HCT116 (cell line): Measurements from ENCODE around the gene KRT6C. TPM values are rescaled to one million over a fixed set of nuclear protein-coding genes. Genes with fewer than 3 reads are reported as not detected.

Source experiments
- ATAC-seq: fragments of 200-7000 bp; cut with Tn5 transposase; 2 replicates; pipeline ENCODE4 v1.9.1; 2020; ENCODE audit warnings: mild to moderate bottlenecking, moderate library complexity
- BruUV-seq: library from RNA; stranded (reverse); fragments of 400-500 nt; replicated peaks from 2 replicates; lab custom pipeline; 2021; lab: Mats Ljungman, UMichigan
- CTCF ChIA-PET: fragments of 300-600 bp; sonication (Branson Sonifier 250); formaldehyde crosslinking; loops from one replicate; lab custom pipeline; 2021; ENCODE audit warnings: antibody characterized with exemption; lab: Charles Lee
- POLR2A ChIA-PET: fragments of 300-600, 350-600 bp; sonication (Branson Sonifier 250); formaldehyde crosslinking; loops from one replicate; lab custom pipeline; 2021; ENCODE audit warnings: antibody characterized with exemption; lab: Charles Lee
- RAD21 ChIA-PET, 2 experiments: fragments of 300-600 bp; sonication (Branson Sonifier 250); formaldehyde crosslinking; loops; one replicate each; lab custom pipeline; 2023; ENCODE audit warnings: low total read pairs in 2 of 2; ENCODE audit not compliant: uncharacterized antibody in 2 of 2, unreplicated experiment in 2 of 2, low non-redundant PET in 1 of 2; lab: Charles Lee
- DNase-seq: peaks from one replicate; pipeline ENCODE4 v3.0.0-alpha.2; 2010; ENCODE audit warnings: low read depth, low spot score
- H2AFZ ChIP-seq: fragments of 200-600 bp; shearing (Covaris generic), sonication (generic); 2 replicates; pipeline ENCODE4 v1.6.1; 2017; ENCODE audit warnings: low read depth, mixed run types, mixed read lengths, antibody characterized with exemption, low read length; ENCODE audit not compliant: poor library complexity, severe bottlenecking
- H3K27ac ChIP-seq: 2 replicates; pipeline ENCODE4 v1.5.1; 2012; ENCODE audit warnings: low read depth, low read length
- H3K27me3 ChIP-seq: fragments of 200-600 bp; sonication (generic); 2 replicates; pipeline ENCODE4 v1.6.1; 2016; ENCODE audit warnings: mixed run types, low read length, mixed read lengths; ENCODE audit not compliant: insufficient read depth
- H3K36me3 ChIP-seq, 2 experiments: fragments of 200-500 bp in 1 of 2; fragments of 200-600 bp in 1 of 2; sonication (Bioruptor generic) in 1 of 2; sonication (generic) in 1 of 2; 2 replicates each; pipeline versions ENCODE4 v1.5.1 to v1.6.1; 2014 to 2016; ENCODE audit warnings: low read length in 2 of 2, inconsistent platforms in 1 of 2, mixed read lengths in 1 of 2, mixed run types in 1 of 2; ENCODE audit not compliant: insufficient read depth in 2 of 2, control insufficient read depth in 1 of 2
- H3K4me1 ChIP-seq, 2 experiments: fragments of 200-600 bp in 1 of 2; sonication (generic) in 1 of 2; 2 replicates each; pipeline versions ENCODE4 v1.5.1 to v1.6.1; 2012 to 2017; ENCODE audit warnings: low read length in 2 of 2, inconsistent platforms in 1 of 2, mild to moderate bottlenecking in 1 of 2, mixed read lengths in 1 of 2, mixed run types in 1 of 2, moderate library complexity in 1 of 2; ENCODE audit not compliant: insufficient read depth in 2 of 2, control insufficient read depth in 1 of 2
- H3K4me2 ChIP-seq: fragments of 200-600 bp; sonication (generic); 2 replicates; pipeline ENCODE4 v1.6.1; 2017; ENCODE audit warnings: mixed run types, low read length, mixed read lengths
- H3K4me3 ChIP-seq, 2 experiments: fragments of 200-600 bp in 1 of 2; sonication (generic) in 1 of 2; replicated peaks in 1 of 2; 2 replicates each; pipeline ENCODE4 v1.5.1; 2011 to 2016; ENCODE audit warnings: low read length in 2 of 2, control low read depth in 1 of 2, low read depth in 1 of 2, mild to moderate bottlenecking in 1 of 2, mixed read lengths in 1 of 2, mixed run types in 1 of 2
- H3K79me2 ChIP-seq: fragments of 200-600 bp; sonication (generic); 2 replicates; pipeline ENCODE4 v1.6.1; 2017; ENCODE audit warnings: mild to moderate bottlenecking, mixed run types, low read length, moderate library complexity, mixed read lengths; ENCODE audit not compliant: insufficient read depth
- H3K9ac ChIP-seq: fragments of 200-600 bp; sonication (generic); 2 replicates; pipeline ENCODE4 v1.6.1; 2016; ENCODE audit warnings: low read length, mixed read lengths
- H3K9me2 ChIP-seq: fragments of 200-600 bp; sonication (generic), shearing (Covaris generic); 2 replicates; pipeline ENCODE4 v1.6.1; 2017; ENCODE audit warnings: mixed run types, mild to moderate bottlenecking, moderate library complexity; ENCODE audit not compliant: insufficient read depth
- H3K9me3 ChIP-seq, 2 experiments: fragments of 200-500 bp in 1 of 2; fragments of 200-600 bp in 1 of 2; sonication (Bioruptor generic) in 1 of 2; sonication (generic) in 1 of 2; 2 replicates each; pipeline ENCODE4 v1.6.1; 2014 to 2017; ENCODE audit warnings: low read length in 2 of 2, mixed read lengths in 2 of 2, inconsistent platforms in 1 of 2, low read depth in 1 of 2, mild to moderate bottlenecking in 1 of 2, mixed run types in 1 of 2, moderate library complexity in 1 of 2; ENCODE audit not compliant: control insufficient read depth in 1 of 2, insufficient read depth in 1 of 2
- H4K20me1 ChIP-seq: fragments of 200-600 bp; sonication (generic), shearing (Covaris generic); 2 replicates; pipeline ENCODE4 v1.6.1; 2017; ENCODE audit warnings: mixed run types, mild to moderate bottlenecking, moderate library complexity; ENCODE audit not compliant: insufficient read depth
- CEBPB ChIP-seq: IDR thresholded peaks from 2 replicates; pipeline ENCODE4 v1.6.1; 2012; ENCODE audit warnings: low read depth
- CTCF ChIP-seq, 3 experiments: fragments of 200-600 bp in 1 of 3; sonication (generic) in 1 of 3; IDR thresholded peaks in 2 of 3; conservative IDR thresholded peaks in 1 of 3; 2 replicates each; pipeline ENCODE4 v1.5.1; 2012 to 2017; ENCODE audit warnings: low read depth in 2 of 3, low read length in 2 of 3, antibody characterized with exemption in 1 of 3, borderline replicate concordance in 1 of 3, control low read depth in 1 of 3, mild to moderate bottlenecking in 1 of 3, mixed read lengths in 1 of 3, mixed run types in 1 of 3, moderate library complexity in 1 of 3; ENCODE audit not compliant: insufficient read depth in 1 of 3
- EGR1 ChIP-seq: IDR thresholded peaks from 2 replicates; pipeline ENCODE4 v1.6.1; 2012; ENCODE audit warnings: low read depth
- ELF1 ChIP-seq: IDR thresholded peaks from 2 replicates; pipeline ENCODE4 v1.6.1; 2012; ENCODE audit warnings: low read depth, borderline replicate concordance
- EZH2 ChIP-seq: fragments of 200-600 bp; sonication (generic); IDR thresholded peaks from 2 replicates; pipeline ENCODE4 v1.6.1; 2017; ENCODE audit warnings: antibody characterized with exemption, mixed run types
- EZH2phosphoT487 ChIP-seq: fragments of 200-600 bp; IDR thresholded peaks from 2 replicates; pipeline ENCODE4 v1.6.1; 2018; ENCODE audit warnings: antibody characterized with exemption, borderline replicate concordance
- FOSL1 ChIP-seq: IDR thresholded peaks from 2 replicates; pipeline ENCODE4 v1.6.1; 2012; ENCODE audit warnings: low read depth
- MAX ChIP-seq: IDR thresholded peaks from 2 replicates; pipeline ENCODE4 v1.6.1; 2012
- POLR2A ChIP-seq: IDR thresholded peaks from 2 replicates; pipeline ENCODE4 v1.7.0; 2011; ENCODE audit warnings: borderline replicate concordance; ENCODE audit not compliant: insufficient read depth, insufficient read length; ENCODE audit errors: extremely low read depth
- POLR2AphosphoS5 ChIP-seq: IDR thresholded peaks from 2 replicates; pipeline ENCODE4 v1.6.1; 2011; ENCODE audit warnings: mild to moderate bottlenecking, low read depth, low read length, moderate library complexity
- RAD21 ChIP-seq: IDR thresholded peaks from 2 replicates; pipeline ENCODE4 v1.6.1; 2012; ENCODE audit warnings: low read depth, mild to moderate bottlenecking
- SIN3A ChIP-seq: IDR thresholded peaks from 2 replicates; pipeline ENCODE4 v1.6.1; 2012; ENCODE audit warnings: low read depth
- SP1 ChIP-seq: IDR thresholded peaks from 2 replicates; pipeline ENCODE4 v1.6.1; 2012; ENCODE audit warnings: low read depth
- SRF ChIP-seq: IDR thresholded peaks from 2 replicates; pipeline ENCODE4 v1.6.1; 2012; ENCODE audit warnings: low read depth
- TCF7L2 ChIP-seq: IDR thresholded peaks from 2 replicates; pipeline ENCODE4 v1.7.0; 2011; ENCODE audit warnings: borderline replicate concordance, inconsistent platforms; ENCODE audit not compliant: insufficient read depth, insufficient read length; ENCODE audit errors: extremely low read depth
- YY1 ChIP-seq: IDR thresholded peaks from 2 replicates; pipeline ENCODE4 v1.6.1; 2011; ENCODE audit warnings: low read length, low read depth, moderate library complexity, mild to moderate bottlenecking; ENCODE audit not compliant: insufficient replicate concordance; ENCODE audit errors: extremely low read depth
- ZFX ChIP-seq: fragments of 450-650 bp; IDR thresholded peaks from 2 replicates; pipeline ENCODE4 v1.6.1; 2017
- intact Hi-C: fragments of 100-400 bp; cut with micrococcal nuclease; formaldehyde crosslinking; loops from 2 replicates; pipeline ENCODE4 v1.10.0; 2022
- total RNA-seq: library from RNA; stranded (reverse); gene quantifications from one replicate; pipeline ENCODE4 v1.2.1, GENCODE V29; 2021; ENCODE audit not compliant: unreplicated experiment
- TF ChIP-seq, protein P1 (sequence below): IDR thresholded peaks from 2 replicates; pipeline ENCODE4 v1.6.1; 2012
- TF ChIP-seq, protein P2 (sequence below): IDR thresholded peaks from 2 replicates; pipeline ENCODE4 v1.6.1; 2011; ENCODE audit warnings: mild to moderate bottlenecking, low read length, moderate library complexity; ENCODE audit not compliant: insufficient replicate concordance; ENCODE audit errors: extremely low read depth

The KRT6C gene
- total RNA-seq, 1 experiment from 2014 or later: not detected

- Histone ChIP-seq H3K79me2 (no peaks in the 10 kb centered on the region), H3K4me2 (no peak overlapping the region), H2AFZ (no peak overlapping the region), H3K4me3 (no peak overlapping the region), H3K27ac (no peak overlapping the region), H4K20me1 (no peaks in the 10 kb centered on the region), H3K9me3 (no peaks in the 10 kb centered on the region), H3K4me1 (no peaks in the 10 kb centered on the region), H3K9ac (no peak overlapping the region), H3K36me3 (no peaks in the 10 kb centered on the region), H3K27me3 (no peaks in the 10 kb centered on the region), H3K9me2 (no peaks in the 10 kb centered on the region)
- DNase-seq (no peak), ATAC-seq (no peak)
- RAD21 ChIA-PET: no interaction called here
- no TSS peak for BruUV-seq
- intact Hi-C loops: no loop called here
- no peak for TF ChIP-seq SRF
- no peak for TF ChIP-seq EGR1
- TF ChIP-seq SIN3A: no peak
- TF ChIP-seq EZH2phosphoT487: no peak
- TF ChIP-seq ZFX: no peak
- TF ChIP-seq, protein P1, sequence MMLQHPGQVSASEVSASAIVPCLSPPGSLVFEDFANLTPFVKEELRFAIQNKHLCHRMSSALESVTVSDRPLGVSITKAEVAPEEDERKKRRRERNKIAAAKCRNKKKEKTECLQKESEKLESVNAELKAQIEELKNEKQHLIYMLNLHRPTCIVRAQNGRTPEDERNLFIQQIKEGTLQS: no peak
- no peak for TF ChIP-seq TCF7L2
- no peak for TF ChIP-seq ELF1
- no peak for TF ChIP-seq CEBPB
- TF ChIP-seq CTCF (IDR thresholded peaks at IDR 0.05 in 2 of 3, conservative IDR thresholded peaks at IDR 0.05 in 1 of 3; ENCODE audit: borderline replicate concordance in 1 of 3, insufficient read depth in 1 of 3, low read depth in 2 of 3, low read length in 2 of 3): no peak
- no peak for TF ChIP-seq EZH2
- TF ChIP-seq POLR2A: no peak
- no peak for TF ChIP-seq RAD21
- TF ChIP-seq SP1: no peak
- no peak for TF ChIP-seq FOSL1
- TF ChIP-seq YY1: no peak
- TF ChIP-seq POLR2AphosphoS5: no peak
- TF ChIP-seq, protein P2, sequence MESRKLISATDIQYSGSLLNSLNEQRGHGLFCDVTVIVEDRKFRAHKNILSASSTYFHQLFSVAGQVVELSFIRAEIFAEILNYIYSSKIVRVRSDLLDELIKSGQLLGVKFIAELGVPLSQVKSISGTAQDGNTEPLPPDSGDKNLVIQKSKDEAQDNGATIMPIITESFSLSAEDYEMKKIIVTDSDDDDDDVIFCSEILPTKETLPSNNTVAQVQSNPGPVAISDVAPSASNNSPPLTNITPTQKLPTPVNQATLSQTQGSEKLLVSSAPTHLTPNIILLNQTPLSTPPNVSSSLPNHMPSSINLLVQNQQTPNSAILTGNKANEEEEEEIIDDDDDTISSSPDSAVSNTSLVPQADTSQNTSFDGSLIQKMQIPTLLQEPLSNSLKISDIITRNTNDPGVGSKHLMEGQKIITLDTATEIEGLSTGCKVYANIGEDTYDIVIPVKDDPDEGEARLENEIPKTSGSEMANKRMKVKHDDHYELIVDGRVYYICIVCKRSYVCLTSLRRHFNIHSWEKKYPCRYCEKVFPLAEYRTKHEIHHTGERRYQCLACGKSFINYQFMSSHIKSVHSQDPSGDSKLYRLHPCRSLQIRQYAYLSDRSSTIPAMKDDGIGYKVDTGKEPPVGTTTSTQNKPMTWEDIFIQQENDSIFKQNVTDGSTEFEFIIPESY: no peak
- TF ChIP-seq MAX: no peak
- CTCF ChIA-PET: no interaction called here
- POLR2A ChIA-PET: no interaction called here
Measured at GRCh38 chr12:52480073-52480472, 6.5 kb upstream of the KRT6C start.
